Adipose tissue (tissue), 3 donors: ENCODE results near the gene WIPF2. TPM values are rescaled to one million over a fixed set of nuclear protein-coding genes. Genes with fewer than 3 reads are reported as not detected.
"Not testable (repeated sequence)": the region's sequence is repeated elsewhere in the genome, so short reads cannot be mapped to it uniquely, and the experiment has no call there.

Experiments used
- H3K27ac ChIP-seq: one replicate; pipeline ENCODE4 v1.5.1; 2013; ENCODE audit warnings: low read depth, low read length
- WGBS, 3 donors: extraction: QIAGEN DNeasy Blood & Tissue Kit; methylation state at CpG; one replicate each; pipeline ENCODE4 v1.1.7; 2013; 5-methylcytosine and 5-hydroxymethylcytosine counted together
- polyA plus RNA-seq, 3 donors: library from polyadenylated mRNA; stranded (reverse); fragments of 200-250 nt; gene quantifications; one replicate each; pipeline ENCODE4 v1.2.3, GENCODE V29; 2013
- donor health status: healthy with polysubstance abuse.
- donor health status: Bipolar disorder and iron deficiency.
- donor health status: healthy.

Gene WIPF2
- polyA plus RNA-seq, 3 donors, result 6.3 to 9.0 (median 8.0) TPM

DNA sequence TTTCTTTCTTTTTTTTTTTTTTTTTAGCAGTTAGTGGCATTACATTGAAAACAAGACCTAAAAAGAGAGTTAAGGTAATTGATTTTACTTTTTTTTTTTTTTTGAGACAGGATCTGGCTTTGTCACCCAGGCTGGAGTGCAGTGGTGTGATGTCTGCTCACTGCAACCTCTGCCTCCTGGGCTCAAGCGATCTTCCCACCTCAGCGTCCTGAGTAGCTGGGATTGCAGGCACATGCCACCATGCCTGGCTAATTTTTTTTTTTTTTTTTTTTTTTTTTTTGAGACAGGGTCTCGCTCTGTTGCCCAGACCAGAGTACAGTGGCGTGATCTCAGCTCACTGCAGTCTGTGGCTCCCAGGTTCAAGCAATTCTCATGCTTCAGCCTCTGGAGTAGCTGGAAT, 12.8 kb downstream of the WIPF2 start:
- WGBS, 3 donors, result 91 to 96% (median 94%) methylated on average over 3 to 4 of the region's 4 CpGs
- H3K27ac ChIP-seq, result not testable (repeated sequence)

DNA sequence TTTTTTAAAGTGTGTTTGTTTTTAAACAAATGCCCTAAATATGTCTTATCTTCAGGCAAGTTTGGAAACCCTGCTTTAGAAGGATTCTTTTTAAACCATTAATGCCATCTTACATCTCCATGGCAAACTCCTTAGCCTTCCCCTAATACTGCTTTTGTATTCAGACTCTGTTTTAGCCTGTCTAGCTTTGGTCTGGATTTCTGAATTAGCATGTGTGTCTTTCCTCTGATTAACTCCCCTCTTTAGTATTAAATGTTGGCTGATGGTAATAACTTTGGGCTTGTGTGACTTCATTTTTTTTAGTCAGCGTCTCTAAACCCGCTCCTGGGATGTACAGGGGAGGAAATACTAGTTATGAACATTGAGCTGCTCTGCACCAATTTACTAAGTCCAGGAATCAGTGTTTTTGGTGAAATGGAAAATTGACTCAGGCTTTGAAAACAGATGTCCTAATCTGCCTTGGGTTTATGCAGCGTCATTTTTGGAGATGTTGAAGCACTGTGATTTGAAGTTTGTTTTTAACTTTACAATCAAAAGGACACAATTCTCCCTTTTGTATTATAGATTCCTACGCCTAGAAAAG, 22.2 kb downstream of the WIPF2 start:
- WGBS, 3 donors, result 82 to 88% (median 85%) methylated on average over 4 of the region's 4 CpGs
- no peak overlapping the region for H3K27ac ChIP-seq

DNA sequence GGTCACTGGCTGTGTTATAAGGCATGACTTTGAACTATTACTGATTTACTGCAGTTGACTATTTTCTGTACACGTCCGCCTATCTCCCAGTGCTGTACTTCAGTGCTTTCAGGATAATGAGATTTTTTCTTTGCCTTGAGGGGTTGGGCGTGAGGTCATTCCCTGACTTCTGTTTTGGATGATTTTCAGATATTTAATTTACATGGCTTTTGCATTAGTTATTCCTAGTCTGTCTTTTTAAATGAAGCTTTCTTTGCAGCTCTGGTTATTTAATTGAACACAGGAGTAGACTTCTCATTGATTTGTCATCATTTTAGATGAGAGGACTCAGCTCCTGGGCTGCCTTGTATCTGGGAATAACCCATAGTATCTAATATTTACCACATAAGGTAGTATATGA, 23.7 kb downstream of the WIPF2 start:
- no peak overlapping the region for H3K27ac ChIP-seq
- 70 to 91% (median 89%) methylated on average over 3 of the region's 3 CpGs for WGBS, 3 donors

DNA sequence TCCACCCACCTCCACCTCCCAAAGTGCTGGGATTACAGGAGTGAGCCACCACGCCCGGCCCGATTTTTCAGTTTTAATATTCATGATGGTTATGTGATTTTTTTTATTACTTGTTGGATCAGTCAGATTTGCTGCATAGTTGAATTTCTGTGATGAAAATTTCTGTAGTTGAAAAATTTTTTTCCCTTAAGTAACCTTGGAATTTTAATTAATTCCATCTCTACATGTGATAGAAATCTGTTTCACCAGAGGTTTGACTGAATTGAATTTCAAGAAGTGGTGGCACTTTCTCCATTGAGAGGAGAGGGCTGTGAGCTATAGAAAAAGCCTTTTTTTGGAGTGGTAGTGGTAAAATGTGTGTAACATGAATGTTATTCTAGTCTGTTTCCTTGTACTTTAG, 24.7 kb downstream of the WIPF2 start:
- H3K27ac ChIP-seq, result no peak overlapping the region
- WGBS, 3 donors, result 68 to 92% (median 85%) methylated on average over 3 of the region's 3 CpGs

DNA sequence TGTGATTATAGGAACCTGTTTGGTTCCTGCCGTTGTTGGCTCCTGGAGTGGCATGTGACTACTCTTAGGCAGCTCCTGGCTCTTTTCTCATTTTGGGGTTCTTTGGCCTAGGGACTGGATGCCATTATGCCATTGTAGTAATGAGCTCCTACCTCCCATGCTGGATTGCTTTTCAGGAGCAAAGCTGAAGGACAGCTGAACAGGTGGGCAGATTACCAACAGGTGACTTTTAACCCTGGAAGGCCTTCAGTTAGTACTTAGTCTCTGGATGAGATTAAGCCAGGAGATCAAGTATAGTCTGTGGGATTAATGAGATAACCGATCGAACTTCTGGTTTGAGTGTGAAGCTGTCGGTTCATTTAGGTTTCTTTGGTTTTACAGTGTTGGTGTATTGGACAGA, 25.2 kb downstream of the WIPF2 start:
- H3K27ac ChIP-seq, result no peak overlapping the region
- 57 to 83% (median 83%) methylated on average over 4 of the region's 4 CpGs for WGBS, 3 donors

DNA sequence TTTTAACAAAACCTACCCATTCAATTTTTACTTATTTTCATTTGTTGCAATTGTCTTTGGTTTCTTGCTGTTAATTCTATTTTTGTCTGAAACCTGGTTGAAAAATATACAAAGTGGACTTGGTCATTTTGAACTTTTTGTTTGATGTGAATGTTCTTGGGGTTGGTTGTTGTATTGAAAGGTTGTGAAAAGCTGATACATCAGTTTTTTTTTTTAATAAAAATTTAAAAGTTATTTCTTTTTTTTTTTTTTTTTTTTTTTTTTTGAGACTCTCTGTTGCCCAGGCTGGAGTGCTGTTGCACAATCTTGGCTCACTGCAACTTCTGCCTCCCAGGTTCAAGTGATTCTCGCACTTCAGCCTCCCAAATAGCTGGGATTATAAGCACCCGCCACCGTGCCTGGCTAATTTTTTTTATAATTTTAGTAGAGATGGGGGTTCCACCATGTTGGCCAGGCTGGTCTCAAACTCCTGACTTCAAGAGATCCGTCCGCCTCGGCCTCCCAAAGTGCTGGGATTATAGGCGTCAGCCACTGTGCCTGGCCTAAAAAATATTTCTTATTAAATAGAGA, 28.9 kb downstream of the WIPF2 start:
- no peak overlapping the region for H3K27ac ChIP-seq
- 68 to 85% (median 70%) methylated on average over 7 of the region's 7 CpGs for WGBS, 3 donors

DNA sequence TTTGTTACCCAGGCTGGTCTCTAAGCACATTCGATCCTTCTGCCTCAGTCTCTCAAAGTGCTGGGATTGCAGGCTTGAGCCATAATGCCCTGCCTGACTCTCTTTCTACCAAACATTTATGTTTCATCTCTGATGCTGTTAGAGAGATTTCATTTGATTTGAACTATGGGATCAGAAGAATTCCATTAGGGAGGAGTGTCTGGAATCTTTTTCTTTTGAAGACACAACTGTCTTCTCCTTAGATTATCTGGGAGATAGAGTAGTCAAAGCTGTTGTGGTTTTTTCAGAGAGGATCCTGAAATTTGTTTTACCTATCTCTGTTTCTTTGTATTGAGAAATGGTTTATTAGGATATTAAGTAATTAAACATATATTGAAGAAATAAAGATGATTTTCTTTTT, 29.4 kb downstream of the WIPF2 start:
- WGBS, 3 donors, result 93 to 100% (median 96%) methylated on average over 1 of the region's 1 CpG
- H3K27ac ChIP-seq, result no peak overlapping the region

DNA sequence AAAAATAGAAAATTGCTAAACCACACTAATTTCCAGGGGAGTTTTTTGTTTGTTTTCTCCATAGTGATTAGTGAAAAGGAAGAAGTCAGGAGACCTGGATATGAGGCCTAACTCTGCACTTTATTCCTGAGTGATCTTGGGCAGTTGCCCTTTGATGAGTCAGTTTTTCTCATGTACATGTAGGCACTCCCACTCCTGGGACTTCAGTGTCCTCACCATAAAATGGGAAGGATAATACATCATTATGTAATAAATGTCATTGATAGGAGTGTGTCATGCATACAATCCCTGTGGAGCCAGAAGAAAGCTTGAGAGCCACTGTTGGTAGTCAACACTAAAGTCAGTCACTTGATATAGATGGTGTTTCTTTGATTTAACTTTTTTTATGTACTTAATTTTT, 32.5 kb downstream of the WIPF2 start:
- no peak overlapping the region for H3K27ac ChIP-seq

DNA sequence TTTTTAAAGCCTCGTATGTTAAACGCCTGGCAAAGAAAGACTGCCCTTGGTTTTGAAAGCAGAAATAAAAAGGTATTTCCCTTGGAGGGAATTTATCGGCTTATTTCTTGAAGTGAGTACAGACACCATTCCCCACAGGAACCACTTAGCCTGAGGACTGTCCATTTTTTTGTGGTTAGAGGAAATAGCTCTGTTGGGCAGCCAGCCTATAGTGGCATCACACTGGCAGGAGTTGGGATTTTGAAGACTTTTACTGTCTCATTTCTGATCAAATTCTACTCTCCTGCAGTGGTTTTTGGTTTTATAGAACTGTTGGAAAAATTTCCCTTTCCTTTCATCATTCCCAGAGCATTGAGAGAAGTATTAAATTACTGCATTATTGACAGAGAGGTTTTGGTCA, 34.5 kb downstream of the WIPF2 start:
- 85 to 93% (median 91%) methylated on average over 3 of the region's 3 CpGs for WGBS, 3 donors
- no peak overlapping the region for H3K27ac ChIP-seq

DNA sequence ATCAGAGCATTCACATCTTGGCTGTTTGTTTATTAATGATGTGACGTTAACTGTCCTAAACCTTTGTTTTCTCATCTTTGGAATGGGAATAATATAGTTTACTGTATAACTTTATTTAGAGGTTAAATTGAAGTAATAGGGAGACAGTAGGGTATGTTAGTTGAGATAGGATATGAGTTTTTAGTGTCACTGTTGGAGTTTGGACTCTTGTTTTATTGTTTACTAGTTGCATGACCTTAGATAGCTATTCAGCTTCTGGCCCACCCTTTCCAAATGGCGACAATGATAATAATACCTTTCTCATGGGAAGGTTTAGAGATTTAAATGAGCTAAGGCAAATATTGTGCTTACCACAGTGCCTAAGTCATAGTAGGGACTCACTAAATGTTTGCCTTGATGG, 40.4 kb downstream of the WIPF2 start:
- H3K27ac ChIP-seq, result no peak overlapping the region
- WGBS, 3 donors, result 93 to 96% (median 93%) methylated on average over 2 of the region's 2 CpGs

DNA sequence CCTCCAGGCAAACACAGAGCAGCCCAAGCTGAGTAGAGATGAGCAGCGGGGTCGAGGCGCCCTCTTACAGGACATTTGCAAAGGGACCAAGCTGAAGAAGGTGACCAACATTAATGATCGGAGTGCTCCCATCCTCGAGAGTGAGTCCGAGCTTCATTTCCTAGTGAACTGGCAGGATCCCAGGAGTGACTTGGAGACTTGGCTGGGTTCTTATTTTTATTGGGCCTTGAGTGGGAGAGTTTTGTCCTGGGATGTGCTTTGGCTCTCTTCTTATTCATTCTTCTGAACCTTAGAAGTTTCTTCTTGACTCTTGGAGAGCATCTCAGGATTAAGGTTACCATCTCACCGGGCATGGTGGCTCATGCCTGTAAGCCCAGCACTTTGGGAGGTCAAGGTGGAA, 41.4 kb downstream of the WIPF2 start:
- H3K27ac ChIP-seq, result no peak overlapping the region
- 78 to 87% (median 79%) methylated on average over 7 of the region's 7 CpGs for WGBS, 3 donors

DNA sequence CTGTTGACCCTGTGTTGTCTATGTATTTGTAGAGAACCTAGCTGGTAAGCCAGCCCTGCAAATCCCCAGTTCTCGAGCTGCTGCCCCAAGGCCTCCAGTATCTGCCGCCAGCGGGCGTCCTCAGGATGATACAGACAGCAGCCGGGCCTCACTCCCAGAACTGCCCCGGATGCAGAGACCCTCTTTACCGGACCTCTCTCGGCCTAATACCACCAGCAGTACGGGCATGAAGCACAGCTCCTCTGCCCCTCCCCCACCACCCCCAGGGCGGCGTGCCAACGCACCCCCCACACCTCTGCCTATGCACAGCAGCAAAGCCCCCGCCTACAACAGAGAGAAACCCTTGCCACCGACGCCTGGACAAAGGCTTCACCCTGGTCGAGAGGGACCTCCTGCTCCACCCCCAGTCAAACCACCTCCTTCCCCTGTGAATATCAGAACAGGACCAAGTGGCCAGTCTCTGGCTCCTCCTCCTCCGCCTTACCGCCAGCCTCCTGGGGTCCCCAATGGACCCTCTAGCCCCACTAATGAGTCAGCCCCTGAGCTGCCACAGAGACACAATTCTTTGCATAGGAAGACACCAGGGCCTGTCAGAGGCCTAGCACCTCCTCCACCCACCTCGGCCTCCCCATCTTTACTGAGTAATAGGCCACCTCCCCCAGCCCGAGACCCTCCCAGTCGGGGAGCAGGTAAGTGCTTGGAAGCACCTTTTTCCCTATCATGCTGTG, 45.5 kb downstream of the WIPF2 start:
- 84 to 94% (median 91%) methylated on average over 21 of the region's 21 CpGs for WGBS, 3 donors
- no peak overlapping the region for H3K27ac ChIP-seq

DNA sequence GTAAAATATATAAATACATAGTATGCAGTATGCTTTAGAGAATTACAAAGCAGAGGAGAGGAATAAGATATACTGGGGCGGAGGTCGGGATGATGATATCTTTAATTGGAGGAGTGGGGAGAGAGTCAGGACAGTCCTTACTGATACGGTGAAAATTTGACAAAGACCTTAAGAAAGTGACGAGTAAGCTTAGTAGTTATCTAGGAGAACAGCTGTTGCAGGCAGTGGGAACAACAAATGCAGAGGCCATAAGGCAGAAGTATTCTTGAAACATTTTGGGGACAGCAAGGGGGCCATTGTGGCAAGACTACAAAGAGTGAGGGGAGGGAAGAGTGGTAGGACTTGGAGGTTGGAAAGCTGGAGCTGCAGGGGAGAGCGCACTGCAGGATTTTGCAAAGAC, 46.2 kb downstream of the WIPF2 start:
- 83 to 96% (median 93%) methylated on average over 5 of the region's 5 CpGs for WGBS, 3 donors
- no peak overlapping the region for H3K27ac ChIP-seq

DNA sequence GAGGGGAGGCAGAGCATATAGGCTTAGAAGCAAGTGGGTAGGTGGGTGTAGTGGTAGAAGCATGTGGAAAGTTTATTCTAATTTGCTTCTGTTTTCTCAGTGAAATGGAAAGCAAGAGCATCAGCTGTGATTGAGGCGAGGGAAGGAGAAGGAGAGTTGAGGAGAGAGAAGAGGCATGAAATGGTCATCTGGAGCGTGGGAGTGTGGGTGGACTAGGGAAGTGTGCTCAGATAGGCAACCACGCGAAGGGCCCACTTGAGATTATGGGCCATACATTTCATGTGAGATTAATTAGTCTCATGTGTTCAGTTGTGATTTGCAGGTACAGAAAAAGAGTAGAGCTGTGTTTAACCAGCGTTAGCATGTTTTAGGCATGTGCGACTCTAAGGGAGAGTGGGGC, 47.8 kb downstream of the WIPF2 start:
- WGBS, 3 donors, result 91 to 95% (median 95%) methylated on average over 6 of the region's 6 CpGs
- no peak overlapping the region for H3K27ac ChIP-seq

DNA sequence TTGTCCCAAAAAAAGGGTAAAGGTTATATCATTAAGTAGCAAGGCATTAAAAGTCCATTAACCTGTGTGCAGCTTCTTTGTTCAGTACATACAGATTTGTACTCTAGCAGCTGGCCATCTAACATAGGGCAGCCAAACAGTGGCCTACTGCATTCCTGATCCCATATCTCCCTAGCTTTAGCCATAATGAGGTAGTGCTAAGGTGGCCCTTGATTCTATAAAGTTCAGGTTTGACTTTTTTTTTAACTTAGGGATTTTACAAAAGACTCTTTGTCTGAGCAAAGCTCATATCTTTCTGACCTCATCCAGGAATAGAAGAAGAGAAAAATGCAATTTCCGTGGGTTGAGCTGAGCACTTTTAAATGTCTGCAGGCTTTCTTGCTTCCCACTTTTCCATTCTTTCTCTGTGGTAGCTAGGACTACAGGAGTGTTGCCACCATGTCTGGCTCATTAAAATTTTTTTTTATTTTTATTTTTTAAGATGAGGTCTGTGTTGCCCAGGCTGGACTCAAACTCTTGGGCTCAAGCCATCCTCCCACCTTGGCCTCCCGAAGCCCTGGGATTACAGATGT, 49.1 kb downstream of the WIPF2 start:
- no peak overlapping the region for H3K27ac ChIP-seq
- 69 to 89% (median 81%) methylated on average over 2 of the region's 2 CpGs for WGBS, 3 donors

DNA sequence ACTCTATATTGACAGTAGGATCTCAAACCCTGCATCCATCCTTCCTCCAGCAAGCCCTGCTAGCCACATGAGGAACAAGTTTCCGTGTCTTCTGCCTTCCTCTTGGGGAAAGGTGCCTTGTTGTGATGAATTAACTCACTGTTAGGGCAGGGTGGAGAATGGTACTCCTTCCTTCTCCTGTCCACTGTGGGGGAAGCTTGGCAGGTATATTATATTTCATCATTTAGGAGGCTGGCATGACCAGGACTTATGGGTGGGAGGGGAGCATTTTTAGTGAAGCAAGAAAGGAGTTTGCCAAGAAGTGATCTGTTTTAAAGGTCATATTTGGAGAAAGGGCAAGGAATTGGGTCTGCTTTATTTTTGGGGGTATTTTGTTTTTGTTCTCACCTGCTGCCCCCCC, 59.3 kb downstream of the WIPF2 start:
- 70 to 85% (median 83%) methylated on average over 1 of the region's 1 CpG for WGBS, 3 donors
- no peak overlapping the region for H3K27ac ChIP-seq

DNA sequence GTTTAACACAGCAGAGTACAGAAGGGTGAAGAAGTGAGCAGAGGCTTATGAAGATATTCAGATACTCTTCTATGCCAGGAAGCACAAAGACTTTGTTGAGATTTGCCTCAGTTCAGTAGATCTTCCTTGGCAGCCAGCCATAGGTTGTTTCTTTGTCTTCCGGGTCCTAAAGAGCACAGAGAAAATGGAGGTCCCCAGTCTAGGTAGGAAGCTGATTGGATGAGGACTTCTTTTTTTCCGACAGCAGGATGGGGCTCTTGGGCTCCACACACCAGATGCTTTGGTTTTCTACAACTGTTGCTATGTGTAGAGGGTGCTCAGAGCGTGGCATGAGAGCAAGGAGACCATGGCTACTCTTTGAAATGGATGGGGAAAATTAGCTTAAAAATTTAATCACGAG, 60.3 kb downstream of the WIPF2 start:
- no peak overlapping the region for H3K27ac ChIP-seq
- WGBS, 3 donors, result 90 to 92% (median 91%) methylated on average over 4 of the region's 4 CpGs

DNA sequence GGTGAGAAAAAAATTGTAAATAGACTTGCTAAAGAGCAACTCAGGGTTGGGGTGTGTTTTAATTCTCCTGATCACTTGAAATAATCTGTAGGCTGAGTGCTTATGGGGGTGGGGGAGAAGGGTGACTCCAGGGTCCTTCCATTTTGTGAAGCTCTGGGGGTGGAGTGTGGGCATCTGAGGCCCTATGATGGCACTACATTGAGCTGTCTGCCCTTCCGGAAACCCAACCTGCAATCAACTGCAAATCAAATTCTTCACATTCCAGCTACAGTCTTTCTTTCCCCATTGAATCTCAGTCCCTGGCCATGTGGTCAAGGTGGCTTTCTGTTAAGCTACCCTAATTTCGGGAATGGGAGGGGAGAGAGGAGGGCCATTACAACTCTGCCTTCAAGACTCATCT, 62.6 kb downstream of the WIPF2 start:
- 79 to 89% (median 85%) methylated on average over 2 of the region's 2 CpGs for WGBS, 3 donors
- no peak overlapping the region for H3K27ac ChIP-seq

DNA sequence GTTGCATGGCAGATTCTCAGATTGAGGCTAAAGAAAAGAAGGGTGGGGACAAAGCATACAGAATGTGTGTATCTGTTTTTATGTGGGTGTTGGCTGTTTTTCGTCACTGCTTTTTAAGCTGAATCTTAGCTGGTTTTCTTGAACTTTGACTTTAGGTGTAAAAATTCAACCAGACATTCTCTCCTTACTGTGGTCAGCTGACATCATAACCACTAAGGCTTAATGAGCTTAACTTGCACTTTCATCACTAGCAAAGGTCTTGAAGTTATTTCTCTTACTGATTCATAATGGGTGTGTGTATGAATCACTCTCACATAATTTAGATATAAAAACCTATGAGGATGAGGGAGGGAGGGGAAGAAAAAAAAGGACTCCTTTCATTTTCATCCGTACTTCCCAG, 64.6 kb downstream of the WIPF2 start:
- H3K27ac ChIP-seq, result no peak overlapping the region
- WGBS, 3 donors, result 51 to 69% (median 60%) methylated on average over 2 of the region's 2 CpGs
